NB4 (cell line): ENCODE data around the gene DKK3.
A peak's percentile ranks its signal among the peaks of the same experiment; 100 is the strongest.

Experiments used
- DNase-seq: peaks from one replicate; pipeline ENCODE4 v3.0.0; 2010; ENCODE audit warnings: low read depth
- H3K4me3 ChIP-seq: one replicate; pipeline ENCODE4 v1.5.1; 2011; ENCODE audit warnings: mild to moderate bottlenecking, low read depth, low read length, moderate library complexity
- CTCF ChIP-seq: IDR thresholded peaks from one replicate; pipeline ENCODE4 v1.5.1; 2012; ENCODE audit warnings: low read depth, low read length
- MAX ChIP-seq: IDR thresholded peaks from 2 replicates; pipeline ENCODE4 v1.6.1; 2011; ENCODE audit warnings: low read depth, low read length
- MYC ChIP-seq: IDR thresholded peaks from 2 replicates; pipeline ENCODE4 v1.6.1; 2011; ENCODE audit warnings: low read depth, low read length
- POLR2A ChIP-seq: IDR thresholded peaks from 2 replicates; pipeline ENCODE4 v1.6.1; 2011; ENCODE audit warnings: mild to moderate bottlenecking; ENCODE audit not compliant: insufficient read length; ENCODE audit errors: extremely low read depth

DKK3 gene

GRCh38 chr11:12026331-12027211 lies 18.1 kb upstream of the DKK3 start:
- TF ChIP-seq CTCF (no peak), MAX (no peak), MYC (no peak), POLR2A (no peak)
- no peak overlapping the region for H3K4me3 ChIP-seq
- DNase-seq = no peak

- TF ChIP-seq MYC (no peak), POLR2A (no peak), MAX (no peak), CTCF (no peak)
- no peak overlapping the region for H3K4me3 ChIP-seq
- DNase-seq = peak; percentile 38
Measured at GRCh38 chr11:12024254-12024926, 16.0 kb upstream of the DKK3 start.

DNA sequence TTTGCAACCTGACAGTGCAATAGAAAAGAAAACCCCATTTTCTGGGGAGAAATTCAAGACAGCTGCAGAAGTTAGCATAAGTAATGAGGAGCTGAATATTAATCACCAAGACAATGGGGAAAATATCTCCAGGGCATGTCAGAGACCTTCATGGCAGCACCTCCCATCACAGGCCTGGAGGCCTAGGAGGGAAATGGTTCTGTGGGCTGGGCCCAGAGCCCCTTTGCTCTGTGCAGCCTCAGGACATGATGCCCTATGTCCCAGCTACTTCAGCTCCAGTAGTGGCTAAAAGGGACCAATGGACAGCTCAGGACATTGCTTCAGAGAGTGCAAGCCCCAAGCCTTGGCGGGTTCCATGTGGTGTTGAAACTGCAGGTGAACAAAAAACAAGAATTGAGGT lies 14.6 kb upstream of the DKK3 start:
- TF ChIP-seq CTCF (no peak), POLR2A (no peak), MYC (no peak), MAX (no peak)
- DNase-seq = no peak
- H3K4me3 ChIP-seq = no peak overlapping the region

DNA sequence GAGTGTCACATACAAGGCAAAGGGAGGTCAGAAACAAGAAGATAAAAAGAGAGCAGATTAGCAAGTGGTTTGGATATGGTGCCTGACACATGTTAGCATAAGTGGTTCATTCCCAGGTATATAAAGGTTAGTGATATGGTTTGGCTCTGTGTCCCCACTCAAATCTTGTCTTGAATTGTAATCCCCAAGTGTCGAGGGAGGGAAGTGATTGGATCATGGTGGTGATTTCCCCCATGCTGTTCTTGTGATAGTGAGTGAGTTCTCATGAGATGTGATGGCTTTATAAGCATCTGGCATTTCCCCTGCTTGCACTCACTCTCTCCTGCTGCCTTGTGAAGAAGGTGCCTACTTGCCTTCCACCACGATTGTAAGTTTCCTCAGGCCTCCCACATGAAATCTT lies 12.1 kb upstream of the DKK3 start:
- no peak for DNase-seq
- TF ChIP-seq MAX = no peak
- no peak for TF ChIP-seq POLR2A
- TF ChIP-seq CTCF = no peak
- no peak for TF ChIP-seq MYC
- H3K4me3 ChIP-seq = no peak overlapping the region

DNA sequence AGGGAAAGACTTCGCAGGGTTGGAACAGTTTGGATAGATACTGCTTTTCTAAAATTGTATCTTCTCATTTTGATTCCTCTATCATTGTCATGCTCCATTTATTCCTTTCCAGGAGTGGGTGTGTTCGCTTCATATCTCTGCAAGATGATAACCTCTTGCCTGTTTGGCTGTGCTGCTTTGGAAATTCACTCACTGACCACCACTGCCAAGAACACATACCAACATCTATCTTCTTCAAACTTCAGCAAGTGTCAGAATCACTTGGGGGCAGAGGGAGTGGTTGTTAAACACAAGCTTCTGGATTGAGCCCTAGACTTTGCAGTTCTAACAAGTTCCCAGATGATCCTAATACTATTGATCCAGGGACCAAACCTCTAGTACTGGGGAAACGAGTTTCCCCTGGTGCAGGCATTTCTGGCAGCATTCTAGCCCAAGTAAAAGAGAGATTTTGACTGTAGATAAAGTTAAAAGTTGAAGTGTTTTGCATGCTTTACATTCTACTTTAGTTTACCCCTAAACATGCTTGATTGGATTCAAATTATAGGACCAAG lies 11.5 kb upstream of the DKK3 start:
- TF ChIP-seq CTCF = no peak
- TF ChIP-seq MAX = no peak
- TF ChIP-seq MYC = no peak
- no peak for TF ChIP-seq POLR2A
- no peak for DNase-seq
- H3K4me3 ChIP-seq = no peak overlapping the region
